HAP-1 (cell line): Measurements from ENCODE around the gene MYO1F.

Experiments used
- DNase-seq, 2 experiments: peaks; one replicate each; pipeline ENCODE4 v3.0.0-alpha.2; 2016 to 2020; ENCODE audit warnings: low spot score in 2 of 2
- H3K27me3 ChIP-seq: fragments of 250-450 bp; sonication (Bioruptor Pico); 2 replicates; pipeline ENCODE4 v1.5.1; 2020; ENCODE audit warnings: low read depth, mild to moderate bottlenecking, moderate library complexity
- H3K36me3 ChIP-seq: fragments of 250-450 bp; sonication (Bioruptor Pico); replicated peaks from 2 replicates; pipeline ENCODE4 v1.5.1; 2020; ENCODE audit warnings: mild to moderate bottlenecking
- H3K4me1 ChIP-seq: fragments of 250-450 bp; sonication (Bioruptor Pico); 2 replicates; pipeline ENCODE4 v1.5.1; 2020; ENCODE audit warnings: mild to moderate bottlenecking
- H3K4me3 ChIP-seq: fragments of 250-450 bp; sonication (Bioruptor Pico); 2 replicates; pipeline ENCODE4 v1.5.1; 2020; ENCODE audit warnings: mild to moderate bottlenecking, moderate library complexity
- H3K9me3 ChIP-seq: fragments of 250-450 bp; sonication (Bioruptor Pico); 2 replicates; pipeline ENCODE4 v1.5.1; 2020; ENCODE audit warnings: mild to moderate bottlenecking, moderate library complexity
- in situ Hi-C: fragments of 300-500 bp; cut with MboI; formaldehyde crosslinking; loops from 3 replicates; pipeline ENCODE4 v1.14.3; 2020; ENCODE audit warnings: low sequenced_read_pairs, inconsistent platforms, mixed read lengths

The MYO1F gene

DNA sequence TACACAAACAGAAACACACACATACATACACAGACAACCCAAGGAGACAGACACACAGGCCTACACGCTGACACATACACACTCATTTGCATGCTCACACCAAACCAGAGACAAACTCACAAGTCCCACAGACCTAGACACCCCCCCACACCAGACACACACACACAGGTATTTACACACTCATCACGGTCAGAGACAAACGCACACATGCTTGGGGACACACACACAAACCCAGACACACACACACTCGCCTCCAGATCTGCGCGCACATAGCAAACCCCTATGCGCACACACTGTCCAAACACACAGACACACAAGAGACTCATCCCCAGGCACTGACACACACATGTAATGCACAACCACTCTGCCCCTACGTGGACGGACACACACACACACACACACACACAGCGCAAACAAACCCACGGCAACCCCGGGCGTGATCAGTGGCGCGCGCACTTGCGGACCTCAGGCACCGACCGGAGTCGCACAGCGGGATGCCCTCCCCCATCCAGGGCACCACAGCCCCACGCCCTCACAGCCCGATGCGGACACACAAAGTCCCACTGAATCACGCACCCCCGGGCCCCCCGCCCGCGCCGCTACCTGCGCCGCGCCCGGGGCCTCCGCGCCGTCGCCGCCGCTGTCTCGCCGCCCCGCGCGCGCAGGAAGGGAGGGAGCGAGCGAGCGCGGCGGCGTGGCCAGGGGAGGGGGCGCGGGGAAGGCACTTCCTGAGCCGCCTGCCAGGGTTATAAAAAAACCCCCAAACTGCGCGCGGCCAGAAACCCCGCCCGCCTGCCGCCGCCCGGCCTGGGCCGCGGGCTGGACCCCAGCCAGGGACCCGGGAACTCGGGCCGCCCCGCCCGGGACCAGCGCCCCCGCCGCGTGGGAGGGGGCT is 33.0 kb upstream of the MYO1F start, which contains the start of gene ADAMTS10:
Gene ADAMTS10 (minus strand): TSS at position 675 of the 895 bp plus-strand sequence. CDS start 5,005 bp downstream, outside the sequence.
- peaks cover 10% of the 10 kb centered on the region for H3K4me1 ChIP-seq
- in situ Hi-C loops: no loop called here
- H3K9me3 ChIP-seq: no peaks in the 10 kb centered on the region
- no peaks in the 10 kb centered on the region for H3K27me3 ChIP-seq
- DNase-seq: peak in 1 of 2 experiments; percentile 52
- H3K4me3 ChIP-seq: peak within 1 kb of the TSS; percentile 47
- no peaks in the 10 kb centered on the region for H3K36me3 ChIP-seq

DNA sequence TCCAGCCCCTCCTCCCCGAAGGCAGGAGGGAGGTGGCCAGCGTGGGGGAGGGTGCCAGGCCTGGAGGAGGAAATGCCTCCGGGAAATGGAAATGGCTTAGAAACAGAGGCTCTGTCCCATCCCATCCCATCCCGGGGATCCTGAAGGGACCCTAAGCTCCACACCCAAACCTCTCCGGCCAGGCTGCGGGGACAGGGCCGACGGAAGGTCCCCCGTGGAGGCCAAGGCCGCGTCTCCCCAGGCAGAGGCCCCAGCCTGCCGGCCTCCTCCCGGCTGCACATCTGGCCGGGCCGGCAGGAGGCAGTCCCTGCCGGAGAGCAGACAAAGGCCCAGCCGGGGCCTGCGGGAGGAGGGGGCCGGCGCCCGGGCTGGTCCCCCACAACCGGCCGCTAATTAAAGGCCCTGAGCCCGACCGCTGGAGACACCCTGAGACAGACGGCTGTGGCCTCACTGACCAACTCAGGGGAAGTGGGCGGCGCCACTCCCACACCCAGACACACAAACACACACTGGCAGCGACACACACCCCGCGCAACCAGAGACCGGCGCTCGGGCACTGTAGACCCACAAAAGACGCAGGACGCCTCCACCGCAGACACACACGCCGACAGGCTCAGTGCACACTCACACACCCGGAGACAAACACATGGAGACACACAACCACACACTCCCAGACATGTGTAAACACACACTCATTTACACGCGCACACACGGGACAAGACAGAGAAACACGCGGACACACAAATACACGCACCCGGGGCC is 32.2 kb upstream of the MYO1F start:
- Histone ChIP-seq H3K36me3 (no peaks in the 10 kb centered on the region), H3K9me3 (no peaks in the 10 kb centered on the region; the same call in 1 of the 2 replicates), H3K4me3 (peak overlapping the region; percentile 47), H3K27me3 (no peaks in the 10 kb centered on the region), H3K4me1 (peaks cover 10% of the 10 kb centered on the region)
- DNase-seq: peak in 1 of 2 experiments; percentile 62
- in situ Hi-C loops: no loop called here

DNA sequence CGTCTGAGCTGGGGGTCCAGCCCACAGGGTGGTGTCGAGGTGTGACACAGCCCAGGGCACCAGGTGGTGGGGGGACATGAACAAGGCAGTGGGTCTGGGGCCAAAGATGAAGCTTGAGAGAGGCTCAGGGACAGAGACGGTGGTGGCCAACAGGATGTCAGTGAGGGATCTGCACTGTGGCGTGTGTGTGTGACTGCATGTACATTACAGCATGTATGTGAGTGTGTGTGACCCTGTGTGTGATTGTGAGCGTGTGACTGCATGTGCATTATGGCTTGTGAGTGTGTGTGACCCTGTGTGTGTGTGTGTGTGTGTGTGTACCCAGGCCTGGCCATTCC is 31.7 kb upstream of the MYO1F start:
- Histone ChIP-seq H3K9me3 (no peaks in the 10 kb centered on the region; the same call in 1 of the 2 replicates), H3K4me3 (peak overlapping the region; percentile 47), H3K36me3 (no peaks in the 10 kb centered on the region), H3K4me1 (peaks cover 10% of the 10 kb centered on the region), H3K27me3 (no peaks in the 10 kb centered on the region)
- in situ Hi-C loops: no loop called here
- DNase-seq: no peak

DNA sequence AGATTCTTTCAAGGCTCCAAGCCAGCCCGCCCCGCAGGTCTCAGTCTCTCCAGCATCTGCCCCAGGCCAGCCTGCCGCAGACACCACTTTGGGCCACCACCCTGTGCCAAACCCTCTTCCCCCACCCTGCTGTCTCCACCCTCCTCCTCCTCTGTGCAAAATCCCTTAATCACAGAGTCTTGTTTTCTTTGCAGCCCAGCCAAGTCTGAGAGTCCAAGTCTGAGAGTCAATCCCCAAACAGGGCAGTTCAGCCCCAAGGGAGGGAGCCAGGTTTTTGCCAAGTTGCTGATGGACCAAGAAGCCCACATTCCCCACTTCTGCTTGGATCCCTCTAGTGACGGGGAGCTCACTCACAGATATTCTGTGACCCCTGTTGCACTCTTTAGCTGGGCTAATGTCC is 30.1 kb upstream of the MYO1F start:
- Histone ChIP-seq H3K36me3 (no peaks in the 10 kb centered on the region), H3K9me3 (no peaks in the 10 kb centered on the region; the same call in 1 of the 2 replicates), H3K4me1 (peaks cover 10% of the 10 kb centered on the region), H3K27me3 (no peaks in the 10 kb centered on the region), H3K4me3 (no peak overlapping the region)
- in situ Hi-C loops: no loop called here
- DNase-seq: no peak

DNA sequence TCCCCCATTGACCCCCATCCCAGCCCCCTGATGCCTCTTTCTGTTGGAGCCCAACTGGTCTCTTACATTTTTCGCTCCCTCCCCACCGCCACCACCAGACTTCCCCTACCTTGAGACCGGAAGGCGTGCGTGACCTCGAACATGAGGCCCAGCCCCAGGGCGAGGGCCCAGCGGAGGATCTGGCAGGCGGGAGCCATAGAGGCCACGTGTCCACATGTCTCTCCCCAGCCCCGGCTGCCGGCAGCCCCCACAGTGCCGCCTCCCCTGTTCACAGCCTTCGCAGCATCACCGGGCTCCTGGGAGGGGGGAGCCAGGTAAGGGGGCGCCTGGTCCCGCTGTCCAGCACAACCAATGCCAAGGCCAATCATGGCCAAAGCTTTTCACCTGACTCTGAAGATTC is 28.3 kb upstream of the MYO1F start:
- H3K4me1 ChIP-seq: peaks cover 10% of the 10 kb centered on the region
- in situ Hi-C loops: no loop called here
- no peaks in the 10 kb centered on the region for H3K27me3 ChIP-seq
- H3K4me3 ChIP-seq: no peak overlapping the region
- H3K9me3 ChIP-seq: no peaks in the 10 kb centered on the region; the same call in 1 of the 2 replicates
- DNase-seq: no peak
- H3K36me3 ChIP-seq: no peaks in the 10 kb centered on the region

DNA sequence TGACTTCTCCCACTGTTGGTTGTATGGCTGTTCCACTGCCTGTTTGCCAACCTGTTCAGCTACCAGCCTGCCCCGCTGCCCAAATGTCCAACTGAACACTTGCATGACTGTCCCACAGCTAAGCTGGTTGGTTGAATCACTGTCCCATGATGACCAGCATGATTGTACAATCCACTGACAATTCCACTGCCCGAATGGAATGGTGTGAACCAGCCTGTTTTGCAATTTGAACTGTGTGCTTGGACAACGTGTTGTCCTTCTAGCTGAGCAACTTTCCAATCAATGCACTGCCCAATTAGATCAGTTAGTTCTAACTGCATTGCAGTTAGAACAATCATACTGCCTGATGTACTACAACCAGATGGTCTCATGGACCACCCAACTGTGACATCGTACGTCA is 24.6 kb upstream of the MYO1F start:
- H3K27me3 ChIP-seq: no peaks in the 10 kb centered on the region
- in situ Hi-C loops: no loop called here

DNA sequence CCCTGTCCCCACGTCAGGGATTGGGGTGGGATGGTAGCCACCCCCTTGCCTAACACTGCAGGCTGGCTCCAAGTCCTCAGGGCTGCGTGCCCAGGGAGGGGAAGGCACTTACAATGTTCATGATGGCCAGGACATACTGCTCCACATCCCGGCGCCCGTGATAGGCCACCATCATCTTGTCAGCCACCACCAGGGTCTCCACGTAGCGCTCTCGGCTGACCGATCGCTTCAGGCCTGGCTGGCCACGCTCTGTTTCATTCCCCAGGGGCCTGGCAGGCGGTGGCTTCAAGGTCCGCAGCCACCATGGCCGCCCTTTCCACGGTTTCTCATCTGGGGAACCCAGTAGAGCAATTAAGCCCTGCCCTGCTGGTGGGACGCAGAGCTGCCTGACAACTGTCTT is 23.6 kb upstream of the MYO1F start:
- Histone ChIP-seq H3K4me1 (no peaks in the 10 kb centered on the region), H3K36me3 (no peaks in the 10 kb centered on the region), H3K4me3 (no peak overlapping the region), H3K9me3 (no peaks in the 10 kb centered on the region; the same call in 1 of the 2 replicates), H3K27me3 (no peaks in the 10 kb centered on the region)
- no peak for DNase-seq
- in situ Hi-C loops: no loop called here

More for the DNA sequence above, 24.6 kb upstream of the MYO1F start:
- no peaks in the 10 kb centered on the region for H3K36me3 ChIP-seq
- H3K4me3 ChIP-seq: no peak overlapping the region
- DNase-seq: no peak
- H3K4me1 ChIP-seq: no peaks in the 10 kb centered on the region
- no peaks in the 10 kb centered on the region; the same call in 1 of the 2 replicates for H3K9me3 ChIP-seq

DNA sequence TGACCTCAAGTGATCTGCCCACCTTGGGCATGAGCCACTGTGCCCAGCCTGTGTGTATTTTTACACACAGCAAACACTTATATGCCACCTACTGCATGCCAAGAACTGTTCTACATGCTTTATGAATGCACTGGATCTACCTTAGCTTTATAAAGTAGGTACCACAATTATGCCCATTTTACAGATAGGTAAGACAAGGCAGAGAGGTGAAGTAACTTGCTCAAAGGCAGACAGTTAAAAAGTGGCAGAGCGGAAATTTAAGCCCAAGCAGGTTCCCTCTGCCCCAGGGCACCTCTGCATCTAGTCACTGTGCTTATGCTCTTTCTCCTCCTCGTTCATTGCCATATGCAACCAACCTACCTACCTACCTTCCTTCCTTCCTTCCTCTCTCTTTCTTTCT is 22.8 kb upstream of the MYO1F start:
- Histone ChIP-seq H3K36me3 (no peaks in the 10 kb centered on the region), H3K4me3 (no peak overlapping the region), H3K27me3 (no peaks in the 10 kb centered on the region), H3K9me3 (no peaks in the 10 kb centered on the region; the same call in 1 of the 2 replicates), H3K4me1 (no peaks in the 10 kb centered on the region)
- DNase-seq: no peak
- in situ Hi-C loops: no loop called here

DNA sequence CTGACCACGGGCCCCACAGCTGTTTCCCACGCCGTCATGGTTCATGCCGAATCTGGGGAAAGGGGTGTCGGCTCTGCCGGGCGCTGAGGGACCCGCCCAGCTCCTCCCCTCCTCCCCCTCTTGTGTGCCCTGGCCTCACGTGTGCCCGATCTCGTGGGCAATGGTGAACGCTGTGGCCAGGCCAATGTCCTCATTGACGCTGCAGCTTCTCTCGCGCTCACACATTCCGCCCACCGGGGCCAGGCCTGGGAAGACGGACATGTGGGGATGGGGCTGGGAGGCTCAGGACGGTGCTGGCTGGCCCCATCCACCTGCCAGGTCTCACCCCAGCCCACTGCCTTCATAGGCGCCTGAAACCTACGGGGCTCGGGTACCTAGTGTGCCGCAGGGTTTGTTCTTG is 18.9 kb upstream of the MYO1F start:
- no peaks in the 10 kb centered on the region for H3K36me3 ChIP-seq
- H3K4me1 ChIP-seq: peaks cover 5% of the 10 kb centered on the region
- in situ Hi-C loops: no loop called here
- no peaks in the 10 kb centered on the region for H3K27me3 ChIP-seq
- no peak for DNase-seq
- no peak overlapping the region for H3K4me3 ChIP-seq
- H3K9me3 ChIP-seq: no peaks in the 10 kb centered on the region

DNA sequence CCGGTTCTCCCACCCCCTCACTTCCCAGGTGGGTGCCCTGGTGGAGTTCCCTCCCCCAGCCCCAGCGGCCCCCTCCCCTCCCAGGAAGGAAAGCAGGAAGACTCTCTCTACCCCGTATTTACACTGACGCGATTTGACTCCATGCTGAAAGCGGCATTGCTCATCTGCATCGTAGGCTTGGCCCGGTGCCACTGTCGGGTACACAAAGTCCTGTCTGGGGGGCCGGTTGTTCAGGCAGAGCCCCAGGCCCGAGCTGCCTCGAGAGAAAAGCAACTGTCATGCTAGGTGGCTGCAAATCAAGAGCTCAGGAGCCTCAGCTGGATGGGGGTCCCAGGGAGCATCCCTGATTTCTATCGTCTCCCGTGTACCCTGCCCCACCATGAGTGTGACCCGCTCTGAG is 18.4 kb upstream of the MYO1F start:
- DNase-seq: no peak
- Histone ChIP-seq H3K36me3 (no peaks in the 10 kb centered on the region), H3K4me3 (no peak overlapping the region), H3K27me3 (no peaks in the 10 kb centered on the region), H3K4me1 (peaks cover 5% of the 10 kb centered on the region), H3K9me3 (no peaks in the 10 kb centered on the region)
- in situ Hi-C loops: no loop called here

DNA sequence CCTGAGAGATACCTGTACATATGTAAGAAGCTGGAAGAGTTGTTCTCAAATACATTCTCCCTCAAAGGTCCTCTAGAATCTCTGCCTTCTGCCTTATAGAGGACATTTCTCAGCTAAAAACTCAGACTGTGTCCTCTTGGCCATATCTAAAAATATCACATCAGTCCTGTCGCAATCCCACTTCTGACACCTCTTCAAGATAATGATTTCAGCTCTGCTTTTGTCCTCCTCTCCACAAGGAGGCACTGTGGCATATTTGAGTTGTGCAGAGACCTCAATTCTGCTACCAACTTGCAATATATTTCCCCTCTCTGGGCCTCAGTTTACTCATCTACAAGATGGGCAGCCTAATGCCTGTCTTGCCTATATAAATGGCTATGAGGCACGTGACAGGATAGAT is 16.7 kb upstream of the MYO1F start:
- Histone ChIP-seq H3K27me3 (no peaks in the 10 kb centered on the region), H3K4me3 (no peak overlapping the region), H3K36me3 (no peaks in the 10 kb centered on the region), H3K4me1 (peaks cover 5% of the 10 kb centered on the region), H3K9me3 (no peaks in the 10 kb centered on the region)
- DNase-seq: no peak
- in situ Hi-C loops: no loop called here

DNA sequence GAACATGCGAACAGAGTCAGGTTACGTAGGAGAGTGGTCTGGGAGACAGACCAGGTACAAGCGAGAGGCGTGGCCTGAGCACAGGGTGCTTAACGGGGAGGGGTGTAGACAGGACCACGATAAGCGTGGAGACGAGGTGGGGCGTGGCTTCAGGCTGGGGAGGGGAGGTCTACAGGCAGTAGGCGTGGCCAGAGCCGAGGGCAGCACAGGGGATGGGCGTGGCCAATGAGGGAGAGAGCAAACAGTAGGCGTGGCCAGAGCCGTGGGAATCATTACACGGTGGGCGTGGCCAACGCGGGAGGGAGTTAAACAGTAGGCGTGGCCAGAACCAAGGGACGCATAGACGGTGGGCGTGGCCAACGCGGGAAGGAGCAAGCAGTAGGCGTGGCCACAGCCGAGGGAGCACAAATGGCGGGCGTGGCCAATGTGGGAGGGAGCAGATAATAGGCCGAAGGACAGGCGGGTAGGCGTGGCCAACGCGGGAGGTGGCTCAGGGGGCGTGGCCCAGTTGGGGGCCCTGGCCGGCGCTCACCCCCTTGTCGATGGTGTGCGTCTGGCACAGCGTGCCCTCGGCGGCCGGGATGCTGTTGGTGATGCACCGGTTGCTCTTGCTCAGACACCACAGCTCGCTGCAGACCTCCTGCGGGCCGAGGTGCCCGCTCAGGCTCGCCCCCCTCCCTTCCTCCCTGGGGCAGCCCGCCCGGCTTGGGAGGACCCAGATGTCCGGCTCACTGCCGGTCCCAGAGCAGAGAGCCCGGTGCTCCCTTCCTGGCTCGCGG is 15.2 kb upstream of the MYO1F start:
- Histone ChIP-seq H3K4me3 (peak overlapping the region; percentile 27), H3K9me3 (no peaks in the 10 kb centered on the region), H3K36me3 (no peaks in the 10 kb centered on the region), H3K4me1 (peaks cover 5% of the 10 kb centered on the region), H3K27me3 (peaks cover 8% of the 10 kb centered on the region; the same call in 1 of the 2 replicates)
- in situ Hi-C loops: no loop called here
- DNase-seq: peak; percentile 82 to 99

DNA sequence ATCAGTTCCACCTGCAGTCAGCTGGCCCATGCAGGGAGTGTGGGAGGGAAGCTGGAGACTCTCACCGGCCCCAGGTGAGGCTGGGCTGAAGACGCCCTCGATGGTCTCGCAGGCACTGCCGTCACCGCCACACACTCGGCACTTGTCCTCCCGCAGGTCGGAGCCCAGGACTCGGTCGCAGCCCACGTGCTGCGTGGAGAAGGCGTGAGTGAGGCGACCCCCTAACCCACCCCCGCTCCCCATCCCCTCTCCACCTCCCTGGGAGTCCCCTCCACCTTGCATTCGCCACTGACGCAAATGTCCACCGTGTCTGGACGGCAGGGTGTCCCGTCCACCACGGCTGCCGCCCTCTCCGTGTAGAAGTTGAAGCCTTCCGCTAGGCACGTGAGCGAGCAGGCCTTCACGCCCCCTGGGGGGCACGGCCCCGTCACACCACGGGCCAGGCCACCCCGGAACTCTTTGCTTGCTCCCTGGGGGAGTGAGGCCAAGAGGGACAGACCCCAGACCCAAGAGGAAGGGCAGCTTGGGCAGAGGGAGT is 12.0 kb upstream of the MYO1F start:
- peaks cover 5% of the 10 kb centered on the region for H3K4me1 ChIP-seq
- H3K9me3 ChIP-seq: no peaks in the 10 kb centered on the region
- no peak overlapping the region for H3K4me3 ChIP-seq
- DNase-seq: no peak
- H3K27me3 ChIP-seq: peaks cover 8% of the 10 kb centered on the region; the same call in 1 of the 2 replicates
- in situ Hi-C loops: no loop called here
- no peaks in the 10 kb centered on the region for H3K36me3 ChIP-seq
